GM21447 (cell line): ENCODE measurements around the gene CAMK1G.

ENCODE experiments used
- ATAC-seq: cut with Tn5 transposase; IDR thresholded peaks from one replicate; pipeline ENCODE4 v1.9.1; 2021; ENCODE audit not compliant: unreplicated experiment

Gene CAMK1G

DNA sequence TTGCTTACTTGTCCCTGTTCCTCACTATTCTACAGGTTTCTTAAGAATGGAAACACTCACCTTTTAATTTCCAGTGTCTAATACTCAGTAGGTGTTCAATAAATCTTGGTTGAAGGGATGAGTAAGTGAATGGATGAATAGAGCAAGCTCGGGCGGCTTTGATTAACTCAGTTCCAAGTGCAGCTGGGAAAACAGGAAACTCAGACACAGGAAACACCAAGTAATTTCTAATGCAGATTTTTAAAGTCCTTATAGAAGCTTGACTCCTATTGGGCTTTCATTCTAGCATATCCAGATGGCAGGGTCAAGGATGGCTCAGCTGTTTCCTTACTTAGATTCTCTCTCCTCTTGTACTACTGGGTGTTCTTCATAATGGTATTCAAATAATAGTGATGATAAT, 14.0 kb downstream of the CAMK1G start:
- no peak for ATAC-seq

DNA sequence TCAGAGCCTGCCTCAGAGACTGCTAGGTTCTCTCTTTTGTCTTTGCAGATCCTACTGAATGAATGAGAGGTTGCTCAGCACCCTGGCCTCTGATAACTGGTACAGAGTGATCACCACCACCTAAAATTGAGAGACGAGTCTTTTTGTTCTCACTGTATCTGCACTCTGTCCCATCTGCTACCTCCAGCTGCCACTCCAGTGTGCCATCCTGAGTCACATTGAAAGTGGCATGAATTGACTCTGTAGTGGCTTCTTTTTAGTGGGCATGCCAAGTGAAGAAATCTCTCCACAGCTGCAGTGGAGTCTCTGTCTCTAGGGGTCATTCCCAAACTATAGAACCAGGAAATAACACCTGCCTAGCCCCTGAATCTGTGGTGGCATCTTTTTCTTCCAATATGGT, 14.7 kb downstream of the CAMK1G start:
- no peak for ATAC-seq

DNA sequence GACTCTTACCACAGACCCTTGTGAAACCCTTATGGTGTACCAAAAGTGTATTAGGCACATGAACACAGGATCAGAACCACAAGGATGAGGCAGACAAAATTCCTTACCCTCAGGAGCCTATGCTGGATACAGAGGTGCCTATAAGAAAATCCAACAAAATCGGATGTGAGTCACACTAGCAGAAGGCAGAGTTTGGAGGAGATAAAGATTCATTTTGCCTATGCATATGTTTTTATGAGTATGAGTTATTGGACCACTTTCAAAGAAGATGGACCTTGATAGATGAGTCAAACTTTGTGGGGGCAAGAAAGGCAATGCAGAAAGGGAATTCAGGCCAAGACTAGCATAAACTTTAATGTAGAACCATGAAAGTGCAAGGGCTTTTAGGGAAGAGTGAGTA, 17.0 kb downstream of the CAMK1G start:
- no peak for ATAC-seq

GRCh38 chr1:209601809-209602657, 18.5 kb downstream of the CAMK1G start:
- no peak for ATAC-seq

GRCh38 chr1:209603877-209604276, 20.4 kb downstream of the CAMK1G start:
- ATAC-seq: no peak

DNA sequence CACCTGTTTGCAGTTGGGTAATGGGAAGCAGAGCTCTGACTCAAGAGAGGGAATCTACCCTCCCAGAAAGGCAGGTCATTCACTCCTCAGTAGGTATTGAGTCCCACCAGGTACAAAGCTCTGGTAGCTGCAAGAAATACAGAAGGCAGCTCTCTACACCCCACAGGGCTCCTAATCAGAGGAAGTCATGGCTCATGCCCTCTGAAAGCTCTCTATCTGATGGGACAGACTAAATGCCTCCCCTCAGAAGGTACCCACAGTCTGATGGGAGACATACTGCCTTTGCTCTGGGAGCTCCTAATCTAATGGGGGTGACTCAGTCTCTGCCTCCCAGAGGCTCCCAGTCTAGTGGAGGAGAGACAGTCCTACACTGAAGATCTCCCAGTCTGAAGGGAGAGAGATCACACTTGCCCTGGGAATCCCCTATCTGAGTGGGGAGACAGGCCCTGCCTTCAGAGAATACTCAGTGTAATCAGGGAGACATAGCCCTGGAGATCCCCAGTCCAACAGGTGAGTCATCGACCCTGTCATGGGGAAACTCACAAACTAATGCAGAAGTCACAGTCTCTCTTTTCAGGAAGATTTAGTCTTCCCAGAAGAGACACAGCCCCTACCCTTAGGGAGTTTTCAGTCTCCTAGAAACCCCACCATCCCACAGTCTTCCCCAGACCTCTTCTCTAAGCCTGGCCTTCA, 23.7 kb downstream of the CAMK1G start:
- peak; percentile 91 for ATAC-seq

- ATAC-seq: peak; percentile 11
These were observed 24.3 kb downstream of the CAMK1G start for GRCh38 chr1:209607795-209608178.

DNA sequence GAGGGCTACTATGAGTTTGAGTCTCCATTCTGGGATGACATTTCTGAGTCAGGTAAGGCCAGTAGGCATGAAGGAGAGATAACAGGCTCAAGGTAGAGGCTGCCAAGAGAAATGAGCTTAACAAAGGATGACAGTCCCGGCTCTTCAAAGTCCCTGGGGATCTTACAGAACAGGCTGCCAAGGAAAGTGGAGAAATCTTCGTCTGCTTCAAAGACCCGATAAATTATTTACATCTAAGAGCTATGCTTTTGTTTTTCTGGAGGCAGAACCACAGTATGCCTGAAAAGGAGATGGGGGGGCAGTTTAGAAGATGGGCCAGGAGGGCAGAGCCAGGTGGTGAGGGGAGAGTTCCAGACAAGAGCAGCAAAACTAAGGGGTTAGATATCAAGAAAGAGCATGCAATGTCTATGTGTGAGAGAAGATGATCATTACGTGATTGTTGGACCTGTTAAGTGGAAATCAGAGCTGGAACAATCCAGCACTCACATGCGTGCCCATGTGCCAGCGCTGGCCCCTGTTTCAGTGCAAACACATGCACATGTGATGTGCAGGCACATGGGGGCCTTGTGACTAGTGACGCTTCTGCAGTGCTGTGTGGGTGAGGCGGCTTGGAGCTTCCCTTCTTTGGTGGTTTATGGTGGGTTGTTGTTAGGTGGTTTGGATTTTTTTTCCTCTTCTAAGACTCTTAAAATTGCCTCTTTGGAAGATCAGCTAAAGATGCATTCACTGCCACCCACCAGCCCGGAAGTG, 25.7 kb downstream of the CAMK1G start:
- ATAC-seq: no peak

DNA sequence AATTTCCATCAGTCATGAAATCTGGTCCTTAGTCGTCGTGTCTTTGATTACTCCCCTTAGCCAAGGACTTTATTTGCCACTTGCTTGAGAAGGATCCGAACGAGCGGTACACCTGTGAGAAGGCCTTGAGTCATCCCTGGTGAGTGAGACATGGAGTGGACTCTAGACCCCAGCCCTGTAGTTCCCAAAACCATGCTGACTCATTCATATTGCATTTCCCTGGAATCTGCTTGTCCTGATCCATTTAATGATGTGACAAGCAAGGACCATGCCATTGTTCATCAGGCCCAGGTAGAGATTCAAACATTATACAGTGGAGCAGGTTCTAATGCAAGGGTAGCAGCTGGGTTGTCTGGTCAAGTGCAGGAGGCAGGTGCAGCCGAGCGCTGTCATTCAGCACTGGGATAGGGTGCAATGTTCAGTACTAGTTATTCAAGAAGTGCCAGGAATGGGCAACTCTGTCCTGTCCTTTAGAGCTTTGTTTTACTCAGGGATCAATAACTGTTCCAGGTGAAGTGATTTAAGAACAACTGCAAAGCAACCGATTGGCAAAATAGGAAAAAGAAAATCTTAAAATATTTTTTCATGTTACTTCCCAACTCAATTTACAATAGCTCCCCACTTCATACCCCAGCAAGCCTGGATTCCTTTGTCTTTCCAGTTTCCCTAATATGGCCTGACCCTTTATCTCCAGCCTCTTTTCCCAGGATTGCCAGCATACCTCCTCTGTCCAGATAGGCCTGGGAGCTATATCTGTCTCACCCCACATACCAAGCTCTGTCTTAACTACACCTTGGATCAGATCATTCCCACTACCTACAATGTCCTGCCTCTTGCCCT, 26.5 kb downstream of the CAMK1G start:
- no peak for ATAC-seq

GRCh38 chr1:209610631-209610905, 27.1 kb downstream of the CAMK1G start:
- no peak for ATAC-seq

GRCh38 chr1:209611771-209612570, 28.5 kb downstream of the CAMK1G start:
- ATAC-seq: no peak

DNA sequence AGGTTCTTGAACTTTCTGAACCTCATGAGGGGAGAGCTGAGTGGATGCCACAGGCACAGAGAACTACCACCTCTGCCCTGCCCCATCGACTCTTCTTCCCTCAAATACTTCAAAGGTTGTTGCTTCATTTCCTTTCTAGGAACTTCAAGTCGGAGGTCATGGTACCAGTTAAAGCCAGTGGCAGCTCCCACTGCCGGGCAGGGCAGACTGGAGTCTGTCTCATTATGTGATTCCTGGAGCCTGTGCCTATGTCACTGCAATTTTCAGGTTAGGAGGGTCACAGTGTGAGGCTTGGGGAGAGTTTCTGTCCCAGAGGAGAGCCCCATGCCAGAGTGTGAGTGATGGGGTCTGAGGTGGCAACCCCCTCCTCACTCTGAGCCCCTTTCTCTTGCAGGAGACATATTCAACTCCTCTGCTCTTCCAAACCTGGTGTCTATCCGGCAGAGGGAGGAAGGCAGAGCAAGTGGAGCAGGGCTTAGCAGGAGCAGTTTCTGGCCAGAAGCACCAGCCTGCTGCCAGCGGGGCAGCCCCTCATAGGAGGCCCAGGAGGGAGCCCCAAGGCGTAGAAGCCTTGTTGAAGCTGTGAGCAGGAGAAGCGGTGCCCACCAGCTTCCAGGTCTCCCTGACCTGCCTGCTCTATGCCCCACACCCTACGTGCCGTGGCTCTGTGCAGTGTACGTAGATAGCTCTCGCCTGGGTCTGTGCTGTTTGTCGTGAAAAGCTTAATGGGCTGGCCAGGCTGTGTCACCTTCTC, 29.3 kb downstream of the CAMK1G start:
- ATAC-seq: no peak

DNA sequence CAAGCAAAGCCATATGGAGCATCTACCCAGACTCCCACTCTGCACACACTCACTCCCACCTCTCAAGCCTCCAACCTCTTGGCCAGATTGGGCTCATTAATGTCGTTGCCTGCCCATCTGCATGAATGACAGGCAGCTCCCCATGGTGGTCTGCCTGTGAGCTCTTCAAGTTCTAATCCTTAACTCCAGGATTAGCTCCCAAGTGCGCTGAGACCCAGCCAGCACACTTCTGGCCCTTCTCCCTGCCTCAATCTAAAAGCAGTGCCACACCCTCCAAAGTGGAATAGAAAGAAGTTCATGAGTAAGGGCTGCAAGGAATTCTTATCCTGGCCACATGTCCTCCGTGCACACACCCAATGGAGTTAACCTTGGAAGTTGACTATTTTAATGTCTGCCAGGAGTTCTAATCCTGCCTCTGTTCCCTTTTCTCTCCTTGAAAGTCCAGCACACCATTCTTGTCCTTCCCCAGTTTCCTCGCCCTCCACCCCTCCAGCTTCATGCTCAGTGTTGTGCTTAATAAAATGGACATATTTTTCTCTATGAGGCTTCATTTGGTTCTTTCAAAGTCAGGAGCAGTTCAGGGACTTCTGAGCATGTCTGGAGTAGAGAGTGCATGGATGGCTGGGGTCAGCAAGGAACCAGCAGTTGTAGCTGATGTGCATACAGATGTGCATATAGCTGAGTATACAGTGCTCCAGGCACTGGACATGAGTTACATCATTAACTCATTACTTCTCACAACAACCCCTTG, 30.1 kb downstream of the CAMK1G start:
- ATAC-seq: no peak

GRCh38 chr1:209614151-209614420, 30.6 kb downstream of the CAMK1G start:
- no peak for ATAC-seq

DNA sequence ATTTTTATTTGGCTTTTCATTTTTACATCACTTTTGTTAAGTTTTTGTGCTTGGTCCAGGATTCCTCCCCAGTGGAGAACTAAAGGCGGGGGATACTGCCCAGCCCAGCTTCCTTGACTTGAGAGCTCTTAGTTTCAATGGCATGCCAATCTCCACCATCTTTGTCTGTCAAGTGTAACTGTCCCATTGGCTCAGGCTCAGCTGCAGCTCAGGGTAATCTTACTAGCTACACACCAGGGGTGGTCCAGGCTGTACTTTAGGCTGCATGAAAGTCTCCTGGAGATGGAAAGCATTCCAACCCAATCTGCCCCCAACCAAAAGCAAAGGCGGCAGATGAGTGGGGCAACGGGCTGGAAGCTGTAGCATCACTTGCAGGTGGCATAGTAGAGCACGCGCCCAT, 31.4 kb downstream of the CAMK1G start:
- ATAC-seq: no peak

DNA sequence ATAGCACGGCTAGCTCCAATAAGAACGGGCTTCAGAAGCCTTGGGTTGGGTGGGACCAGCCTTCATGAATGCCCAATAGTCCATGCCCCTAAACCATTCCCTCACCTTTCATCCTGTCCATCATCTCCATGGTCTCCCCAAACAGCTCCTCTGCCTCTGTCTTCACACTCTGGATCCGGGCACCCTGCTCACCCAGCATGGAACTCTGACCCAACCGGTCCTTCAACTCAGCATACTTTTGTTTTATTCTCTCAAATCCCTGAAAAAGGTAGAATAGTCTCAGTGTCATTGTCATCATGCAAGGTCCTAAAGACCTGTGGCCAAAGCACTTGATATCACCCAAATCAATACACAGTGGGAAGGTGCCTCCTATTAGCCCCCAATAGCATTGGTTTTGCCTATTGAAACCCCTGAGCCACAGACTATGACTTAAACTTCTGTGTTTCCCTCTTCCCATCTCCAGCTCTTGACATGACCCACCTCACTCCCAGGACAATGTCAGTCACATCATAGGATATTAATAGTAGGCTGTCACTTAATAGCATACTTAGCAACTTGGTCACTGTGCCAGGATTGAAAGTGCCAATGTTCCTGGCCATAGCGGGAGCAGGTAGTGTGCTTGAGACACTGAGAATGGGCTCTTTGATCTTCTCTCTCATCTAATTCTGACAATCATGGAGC, 33.0 kb downstream of the CAMK1G start:
- ATAC-seq: no peak

GRCh38 chr1:209617047-209617673, 33.6 kb downstream of the CAMK1G start:
- no peak for ATAC-seq

GRCh38 chr1:209617755-209618154, 34.2 kb downstream of the CAMK1G start:
- no peak for ATAC-seq
